ENCODE data around the gene F9.
"Not testable (repeated sequence)": the region's sequence is repeated elsewhere in the genome, so short reads cannot be mapped to it uniquely, and the experiment has no call there.

Gene F9

GRCh38 chrX:139530550-139530949, at the start of gene F9:
Gene F9 (plus strand): TSS chrX:139530739. CDS start chrX:139530765, 26 bp downstream.
- DNase-seq = no peak

GRCh38 chrX:139483699-139484098, 46.8 kb upstream of the F9 start:
- no peak for DNase-seq

DNA sequence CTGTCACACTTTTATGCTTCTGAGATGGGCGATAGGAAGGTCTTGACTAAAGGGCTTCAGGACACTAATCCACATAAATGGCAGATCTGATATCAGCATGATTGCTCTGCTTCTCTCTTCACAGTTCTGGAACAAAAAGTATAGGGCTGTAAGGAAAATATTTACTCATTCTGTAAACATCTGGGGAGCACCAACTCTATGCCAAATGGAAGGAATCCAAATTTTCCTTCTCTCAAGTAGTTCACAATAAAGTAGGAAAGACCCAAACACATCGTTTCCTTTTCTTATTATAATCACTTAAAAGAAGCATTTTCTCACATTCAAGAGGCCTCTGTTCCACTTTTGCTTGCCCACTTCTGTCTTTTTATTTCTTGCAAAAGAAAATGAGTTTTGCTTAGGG, 45.9 kb upstream of the F9 start:
- no peak for DNase-seq

GRCh38 chrX:139495324-139495723, 35.2 kb upstream of the F9 start:
- no peak for DNase-seq

DNA sequence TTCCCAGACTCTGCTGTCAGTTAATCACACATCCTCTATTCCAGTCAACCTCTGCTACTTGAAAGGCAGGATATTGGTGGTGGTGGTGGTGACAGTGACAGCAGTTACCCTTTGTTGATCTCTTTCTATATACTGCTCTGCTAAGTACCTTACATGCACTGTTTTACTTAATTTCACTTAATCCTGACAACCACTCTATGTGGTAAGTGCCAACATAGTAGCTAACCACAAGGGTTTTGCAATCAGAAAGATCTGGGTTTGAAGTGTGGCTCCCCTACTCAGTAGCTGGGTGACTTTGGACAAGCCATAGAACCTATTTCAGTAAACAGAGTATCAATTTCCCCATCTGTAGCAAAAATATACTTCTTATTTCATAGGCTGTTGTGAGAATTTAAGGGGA, 24.2 kb upstream of the F9 start:
- DNase-seq = no peak

DNA sequence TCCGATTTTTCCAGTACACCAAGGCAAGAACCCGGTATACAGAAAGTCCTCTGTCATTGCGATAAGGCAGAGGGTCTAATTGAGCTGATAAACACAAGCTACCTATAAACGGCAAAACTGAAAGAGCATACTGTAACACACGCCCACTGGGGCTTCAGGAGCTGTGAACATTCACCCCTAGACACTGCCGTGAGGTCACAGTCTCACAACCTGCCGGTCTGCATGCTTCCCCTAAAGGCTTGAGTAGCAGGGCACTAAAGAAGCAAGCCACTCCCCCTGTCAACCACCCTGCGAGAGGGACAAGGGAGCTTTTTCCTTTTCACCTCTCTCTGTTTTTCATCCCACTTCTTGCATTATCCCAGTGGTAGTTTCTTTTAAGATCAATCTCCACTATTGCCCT, 22.4 kb upstream of the F9 start:
- DNase-seq = no peak

DNA sequence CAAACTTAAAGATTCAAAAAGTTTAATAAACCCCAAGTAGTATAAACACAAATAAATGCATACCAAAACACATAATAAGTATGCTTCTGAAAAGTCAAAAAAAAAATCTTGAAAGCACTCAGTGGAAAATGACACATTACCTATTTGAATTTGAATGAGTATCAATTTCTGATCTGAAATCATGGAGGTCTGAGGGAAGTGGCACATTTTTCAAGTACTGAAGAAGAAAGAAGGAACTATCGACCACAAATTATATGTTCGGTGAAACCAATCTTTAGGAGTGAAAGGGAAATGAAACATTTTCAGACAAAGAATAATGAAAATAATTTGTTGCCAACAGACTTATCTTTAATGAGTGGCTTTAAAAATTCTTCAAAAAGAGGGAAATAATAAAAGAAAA, 12.1 kb upstream of the F9 start:
- DNase-seq = no peak

DNA sequence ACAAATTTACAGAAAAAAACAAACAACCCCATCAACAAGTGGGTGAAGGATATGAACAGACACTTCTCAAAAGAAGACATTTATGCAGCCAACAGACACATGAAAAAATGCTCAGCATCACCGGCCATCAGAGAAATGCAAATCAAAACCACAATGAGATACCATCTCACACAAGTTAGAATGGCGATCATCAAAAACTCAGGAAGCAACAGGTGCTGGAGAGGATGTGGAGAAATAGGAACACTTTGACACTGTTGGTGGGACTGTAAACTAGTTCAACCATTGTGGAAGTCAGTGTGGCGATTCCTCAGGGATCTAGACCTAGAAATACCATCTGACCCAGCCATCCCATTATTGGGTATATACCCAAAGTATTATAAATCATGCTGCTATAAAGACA, 1.7 kb upstream of the F9 start:
- not testable (repeated sequence) for DNase-seq

DNA sequence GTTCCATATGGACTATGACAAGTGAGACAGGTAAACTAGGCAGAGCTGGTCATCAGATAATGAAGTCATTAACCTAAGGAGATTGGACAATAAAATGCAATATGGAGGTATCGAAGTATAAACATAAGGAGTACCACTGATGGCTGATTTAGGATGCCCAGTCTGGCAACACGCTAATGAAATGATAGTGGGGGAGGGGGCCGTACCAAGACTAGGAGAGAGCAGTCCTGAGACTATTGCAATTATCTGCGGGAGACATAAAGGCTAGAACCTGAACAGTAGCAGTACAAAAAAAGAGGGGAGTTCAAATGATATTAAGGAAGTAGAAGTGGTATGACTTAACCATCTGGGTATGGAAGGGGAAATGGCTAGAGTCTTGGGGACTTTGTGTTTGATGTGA, 2.3 kb downstream of the F9 start:
- no peak for DNase-seq

- no peak for DNase-seq
These were observed 2.9 kb downstream of the F9 start for GRCh38 chrX:139533444-139533843.

DNA sequence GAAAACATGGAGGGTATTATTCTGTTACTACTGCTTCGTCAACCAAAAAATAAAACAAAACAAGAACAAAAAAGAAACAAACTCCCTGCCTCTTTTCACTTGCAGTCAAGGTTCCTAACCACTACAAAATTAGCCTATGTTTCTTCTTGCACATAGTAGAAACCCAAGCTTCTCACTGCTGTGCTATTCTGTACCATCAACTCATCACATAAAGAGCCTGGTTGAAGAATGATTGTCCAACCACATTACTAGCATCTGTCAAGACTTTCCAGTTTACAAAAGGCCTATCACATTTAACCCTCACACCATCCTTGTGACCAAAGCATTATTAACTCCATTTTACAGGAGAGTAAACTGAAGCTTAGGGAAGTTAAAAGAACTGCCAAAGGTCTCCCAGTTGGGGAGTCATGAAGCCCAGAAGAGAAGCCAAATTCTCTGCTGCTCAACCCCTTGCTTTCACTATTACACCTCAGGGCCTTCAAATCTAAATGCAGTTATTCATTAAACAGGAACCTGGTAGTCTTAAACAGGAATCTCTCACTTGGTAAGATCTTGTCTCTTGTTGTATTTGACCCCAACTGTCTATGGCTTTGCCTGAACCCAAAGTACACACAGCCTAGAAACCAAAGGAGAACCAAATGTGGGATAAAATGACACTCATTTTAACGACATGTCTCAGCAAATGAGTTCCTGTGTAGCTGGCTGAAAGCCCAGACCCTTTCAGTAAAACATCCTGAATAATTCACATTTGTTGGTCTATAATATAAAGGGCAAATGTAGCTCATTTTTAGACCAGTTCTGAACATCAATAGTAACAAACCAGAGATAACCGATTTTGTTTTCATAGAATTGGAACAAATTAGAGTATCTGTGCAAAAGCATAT, 8.6 kb downstream of the F9 start:
- no peak for DNase-seq

DNA sequence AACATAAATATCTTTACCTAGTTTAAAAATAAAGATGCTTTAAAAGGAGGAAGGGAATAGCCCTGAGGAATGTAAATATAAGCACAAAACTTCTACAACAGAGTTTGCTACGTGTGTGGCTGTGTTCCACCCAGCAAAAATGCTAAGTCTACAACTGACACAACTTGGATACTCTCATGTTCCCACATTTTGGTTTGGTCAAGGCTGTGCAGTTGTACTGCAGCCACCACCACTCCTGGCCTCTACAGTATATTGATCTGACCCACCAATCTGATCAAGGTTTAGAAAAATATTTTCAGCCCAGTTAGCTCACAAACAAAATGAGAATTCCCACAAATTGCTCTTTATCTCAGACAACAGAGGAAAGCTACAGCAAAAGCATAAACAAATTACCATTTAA, 12.1 kb downstream of the F9 start:
- DNase-seq = no peak

DNA sequence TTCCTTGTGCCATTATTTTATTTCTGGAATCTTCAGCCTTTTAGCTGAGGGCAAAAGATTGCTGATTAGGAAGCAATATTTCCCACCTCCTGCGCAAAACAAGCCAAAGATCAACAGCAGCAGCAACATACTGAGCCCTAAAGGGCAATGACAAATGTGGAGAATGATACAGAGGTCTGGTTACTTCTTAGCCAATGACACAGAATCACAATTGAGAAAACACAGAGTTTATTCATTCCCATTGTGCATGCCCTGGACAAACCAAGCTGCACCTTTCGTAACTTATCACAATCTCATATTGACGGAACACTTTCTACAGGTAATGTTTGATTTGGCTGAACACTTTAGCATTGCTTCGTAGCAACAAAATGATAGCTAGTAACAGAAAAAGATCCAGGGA, 13.4 kb downstream of the F9 start:
- DNase-seq = no peak

DNA sequence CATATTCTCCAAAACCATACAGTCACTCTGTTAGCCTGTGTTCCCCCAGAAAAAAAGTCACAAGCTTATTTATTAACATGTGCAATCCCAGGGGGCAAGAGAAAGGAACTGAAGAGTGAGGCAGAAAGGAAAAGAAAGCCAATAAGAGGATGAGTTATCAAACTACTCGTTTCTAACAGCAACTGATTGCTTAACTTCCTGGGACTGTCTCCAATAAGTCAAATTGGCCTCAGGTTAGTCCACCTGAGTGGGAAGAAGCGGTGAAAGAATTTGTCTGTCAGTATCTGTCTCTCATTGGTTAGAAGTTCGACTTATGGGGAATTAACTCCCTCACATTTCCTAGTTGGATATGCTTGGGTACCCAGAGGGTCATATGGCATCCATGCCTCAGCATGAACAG, 14.1 kb downstream of the F9 start:
- no peak for DNase-seq

GRCh38 chrX:139554376-139554775, 23.8 kb downstream of the F9 start:
- no peak for DNase-seq

- DNase-seq = no peak
These were observed 24.6 kb downstream of the F9 start for GRCh38 chrX:139554991-139555675.

DNA sequence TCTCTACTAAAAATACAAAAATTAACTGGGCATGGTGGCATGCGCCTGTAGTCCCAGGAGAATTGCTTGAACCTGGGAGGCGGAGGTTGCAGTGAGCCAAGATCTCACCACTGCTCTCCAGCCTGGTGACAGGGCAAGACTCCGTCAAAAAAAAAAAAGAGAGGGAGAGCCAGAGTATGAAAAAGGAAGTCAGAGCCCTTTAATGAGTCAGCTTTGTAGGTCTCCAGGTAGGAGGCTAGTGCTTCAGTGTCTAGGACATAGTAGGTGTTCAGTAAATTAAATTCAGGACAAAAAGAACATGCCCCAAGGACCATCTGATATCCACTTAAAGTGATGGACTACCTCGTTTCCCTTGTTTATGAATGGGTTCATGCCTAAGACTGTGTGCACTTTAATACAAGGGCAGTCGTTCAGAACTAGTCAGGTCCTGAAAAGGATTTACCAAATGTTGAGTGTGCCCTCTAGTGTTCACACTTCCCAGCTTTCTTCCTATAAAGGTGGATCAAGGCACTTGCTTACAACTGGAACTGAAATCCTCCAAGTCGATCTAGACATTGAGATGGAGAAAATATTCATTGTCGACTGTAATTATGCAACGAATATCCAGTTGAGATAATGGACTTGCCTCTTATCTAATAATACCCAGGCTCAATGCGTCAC, 29.0 kb downstream of the F9 start:
- no peak for DNase-seq

DNA sequence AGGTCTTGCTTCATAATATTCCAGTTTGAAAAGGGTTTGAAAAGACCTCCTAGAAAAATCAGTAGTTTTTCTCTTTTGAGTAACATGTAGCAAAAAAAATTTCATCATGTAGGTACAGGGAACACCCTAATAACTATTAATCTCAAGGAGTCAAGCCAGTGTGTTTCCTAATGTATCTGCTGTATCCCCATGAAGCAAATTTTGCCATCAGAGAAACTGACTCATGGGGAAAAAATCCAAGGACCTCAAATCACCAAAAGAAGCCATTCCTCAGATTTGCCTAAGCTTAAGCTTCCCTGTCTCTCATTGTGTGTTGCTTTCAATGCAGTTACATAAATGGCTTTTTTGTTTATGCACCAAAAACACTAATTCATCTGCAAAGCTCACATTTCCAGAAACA, 29.7 kb downstream of the F9 start:
- no peak for DNase-seq

DNA sequence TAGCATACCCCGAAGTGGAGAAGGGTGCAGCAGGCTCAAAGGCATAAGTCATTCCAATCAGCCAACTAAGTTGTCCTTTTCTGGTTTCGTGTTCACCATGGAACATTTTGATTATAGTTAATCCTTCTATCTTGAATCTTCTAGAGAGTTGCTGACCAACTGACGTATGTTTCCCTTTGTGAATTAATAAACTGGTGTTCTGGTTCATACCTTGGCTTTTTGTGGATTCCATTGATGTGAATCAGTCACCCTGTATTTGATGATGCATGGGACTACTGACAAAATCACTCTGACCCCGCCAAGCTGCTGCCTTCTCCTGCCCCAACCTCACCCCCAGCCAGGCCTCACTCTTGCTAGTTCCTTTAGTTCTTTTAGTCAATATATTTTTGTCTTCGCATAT, 32.7 kb downstream of the F9 start:
- DNase-seq = no peak

DNA sequence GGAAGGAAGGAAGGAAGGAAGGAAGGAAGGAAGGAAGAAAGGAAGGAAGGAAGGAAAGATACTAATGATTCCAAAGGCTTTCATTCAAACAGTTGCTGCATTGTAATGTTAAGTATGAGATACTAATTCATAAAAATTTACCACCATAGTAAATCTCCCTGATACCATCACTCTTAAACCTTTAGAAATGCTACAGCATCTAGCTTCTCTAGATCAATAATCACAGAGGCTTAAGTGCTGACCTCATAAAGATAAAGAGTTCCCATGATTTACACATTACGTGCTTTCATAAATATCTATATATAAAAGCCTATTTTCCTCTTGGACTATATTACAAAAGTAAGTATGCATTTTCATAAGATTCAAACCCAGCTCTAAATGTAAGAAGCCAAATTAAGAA, 36.4 kb downstream of the F9 start:
- no peak for DNase-seq

GRCh38 chrX:139581068-139581467, 50.5 kb downstream of the F9 start:
- no peak for DNase-seq

GRCh38 chrX:139585613-139586012, 55.1 kb downstream of the F9 start:
- no peak for DNase-seq

GRCh38 chrX:139596068-139596467, 65.5 kb downstream of the F9 start:
- no peak for DNase-seq

GRCh38 chrX:139600105-139600504, 69.6 kb downstream of the F9 start:
- no peak for DNase-seq

Measured in GOT3 (cell line).